ENCODE results near the gene AMFR. TPM values are rescaled to one million over a fixed set of nuclear protein-coding genes. Genes with fewer than 3 reads are reported as not detected.

The AMFR gene
- total RNA-seq, 1 donor from 2014 or later = 65.2 TPM

DNA sequence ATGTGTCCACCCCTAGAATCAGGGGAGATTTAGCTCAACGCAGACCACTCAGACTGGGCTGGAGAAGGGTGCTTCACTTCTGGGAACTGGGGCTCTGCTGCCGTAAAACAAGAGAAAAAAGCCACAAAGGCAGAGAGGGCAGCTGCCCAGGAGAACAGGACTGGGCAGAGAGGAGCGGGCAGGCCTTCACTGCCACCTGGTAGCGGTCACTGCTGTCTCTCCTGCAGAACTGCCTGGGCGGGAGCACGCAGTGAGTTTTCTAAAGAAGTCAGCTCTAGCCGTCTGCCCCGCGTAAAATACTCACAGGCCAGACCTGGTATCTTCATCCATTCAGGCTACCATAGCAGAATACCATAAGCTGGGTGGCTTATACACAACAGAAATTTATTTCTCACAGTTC lies 103.8 kb downstream of the AMFR start:
- no peaks in the 10 kb centered on the region for H3K27me3 ChIP-seq (ENCODE audit: low read depth)
- intact Hi-C loops (cut with micrococcal nuclease) = no loop called here
- H3K27ac ChIP-seq (replicated peaks) = no peak overlapping the region
- H3K4me1 ChIP-seq = peaks cover 6% of the 10 kb centered on the region
- TF ChIP-seq, protein P1, sequence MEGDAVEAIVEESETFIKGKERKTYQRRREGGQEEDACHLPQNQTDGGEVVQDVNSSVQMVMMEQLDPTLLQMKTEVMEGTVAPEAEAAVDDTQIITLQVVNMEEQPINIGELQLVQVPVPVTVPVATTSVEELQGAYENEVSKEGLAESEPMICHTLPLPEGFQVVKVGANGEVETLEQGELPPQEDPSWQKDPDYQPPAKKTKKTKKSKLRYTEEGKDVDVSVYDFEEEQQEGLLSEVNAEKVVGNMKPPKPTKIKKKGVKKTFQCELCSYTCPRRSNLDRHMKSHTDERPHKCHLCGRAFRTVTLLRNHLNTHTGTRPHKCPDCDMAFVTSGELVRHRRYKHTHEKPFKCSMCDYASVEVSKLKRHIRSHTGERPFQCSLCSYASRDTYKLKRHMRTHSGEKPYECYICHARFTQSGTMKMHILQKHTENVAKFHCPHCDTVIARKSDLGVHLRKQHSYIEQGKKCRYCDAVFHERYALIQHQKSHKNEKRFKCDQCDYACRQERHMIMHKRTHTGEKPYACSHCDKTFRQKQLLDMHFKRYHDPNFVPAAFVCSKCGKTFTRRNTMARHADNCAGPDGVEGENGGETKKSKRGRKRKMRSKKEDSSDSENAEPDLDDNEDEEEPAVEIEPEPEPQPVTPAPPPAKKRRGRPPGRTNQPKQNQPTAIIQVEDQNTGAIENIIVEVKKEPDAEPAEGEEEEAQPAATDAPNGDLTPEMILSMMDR (IDR thresholded peaks at IDR 0.05; ENCODE audit: borderline replicate concordance) = no peak
- H3K9me3 ChIP-seq (replicated peaks) = no peaks in the 10 kb centered on the region
- no peak overlapping the region for H3K4me3 ChIP-seq
- H3K36me3 ChIP-seq = no peaks in the 10 kb centered on the region
- no peak for DNase-seq

DNA sequence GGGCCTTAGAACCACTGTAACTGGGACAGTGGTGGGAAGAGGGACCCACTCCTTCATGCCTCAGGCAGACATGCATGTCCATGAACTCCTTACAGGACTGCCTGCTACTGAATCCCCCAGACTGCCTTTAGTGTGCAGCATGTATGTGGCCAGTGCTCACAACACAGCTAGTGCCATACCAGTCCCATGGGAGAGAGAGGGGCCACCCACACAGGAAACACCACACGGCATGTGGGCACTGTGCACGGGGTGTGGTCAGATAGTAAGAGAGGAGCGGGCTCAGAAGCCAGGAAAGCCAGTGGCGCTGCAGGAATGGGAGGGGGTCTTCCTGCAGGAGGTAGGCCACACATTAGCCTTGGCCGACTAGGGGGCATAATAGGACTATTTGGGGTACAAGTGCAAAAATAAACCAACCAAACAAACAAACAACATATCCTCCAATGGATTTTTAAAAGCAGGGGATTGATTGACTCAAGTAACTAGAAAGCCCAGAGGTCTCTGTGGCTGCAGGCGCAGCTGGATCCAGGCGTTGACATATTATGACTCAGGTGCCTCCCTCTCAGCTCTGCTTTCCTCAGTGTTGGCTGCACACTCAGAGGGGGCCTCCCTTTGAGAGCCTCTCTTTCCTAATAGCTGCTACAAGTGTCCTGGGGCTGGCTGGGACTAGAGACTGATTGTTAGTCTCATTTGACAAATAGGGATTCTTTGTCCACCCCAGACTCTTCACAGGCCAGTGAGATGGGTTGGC lies 104.4 kb downstream of the AMFR start:
- Histone ChIP-seq H3K36me3 (no peaks in the 10 kb centered on the region), H3K4me3 (no peak overlapping the region), H3K4me1 (peaks cover 6% of the 10 kb centered on the region), H3K27me3 (ENCODE audit: low read depth) (no peaks in the 10 kb centered on the region), H3K9me3 (replicated peaks) (no peaks in the 10 kb centered on the region), H3K27ac (replicated peaks) (no peak overlapping the region)
- TF ChIP-seq, protein P1 (IDR thresholded peaks at IDR 0.05; ENCODE audit: borderline replicate concordance) = no peak
- intact Hi-C loops (cut with micrococcal nuclease) = no loop called here
- no peak for DNase-seq

DNA sequence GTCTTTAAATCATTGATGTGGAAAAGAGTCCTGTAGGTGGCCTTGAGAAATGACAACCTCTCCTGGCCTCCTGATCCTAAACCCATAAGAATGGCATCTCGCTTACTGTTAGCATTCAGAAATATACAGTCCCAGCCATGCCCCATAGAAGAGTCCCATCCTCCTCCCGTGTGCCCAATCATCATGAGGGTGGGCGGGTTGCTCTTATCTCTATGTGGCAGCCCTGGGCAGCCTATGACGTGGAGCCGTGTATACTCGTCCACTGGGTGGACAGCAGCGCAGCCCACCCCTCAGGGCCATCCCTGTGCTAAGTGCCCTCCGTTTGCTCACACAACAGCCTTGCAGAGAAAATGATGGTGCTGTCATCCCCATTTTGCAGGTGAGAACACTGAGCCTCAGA lies 105.3 kb downstream of the AMFR start:
- TF ChIP-seq, protein P1 (IDR thresholded peaks at IDR 0.05; ENCODE audit: borderline replicate concordance) = no peak
- H3K4me3 ChIP-seq = no peak overlapping the region
- intact Hi-C loops (cut with micrococcal nuclease) = no loop called here
- no peaks in the 10 kb centered on the region for H3K9me3 ChIP-seq (replicated peaks)
- DNase-seq = no peak
- no peaks in the 10 kb centered on the region for H3K36me3 ChIP-seq
- H3K27me3 ChIP-seq (ENCODE audit: low read depth) = no peaks in the 10 kb centered on the region
- H3K27ac ChIP-seq (replicated peaks) = no peak overlapping the region
- H3K4me1 ChIP-seq = peaks cover 6% of the 10 kb centered on the region

DNA sequence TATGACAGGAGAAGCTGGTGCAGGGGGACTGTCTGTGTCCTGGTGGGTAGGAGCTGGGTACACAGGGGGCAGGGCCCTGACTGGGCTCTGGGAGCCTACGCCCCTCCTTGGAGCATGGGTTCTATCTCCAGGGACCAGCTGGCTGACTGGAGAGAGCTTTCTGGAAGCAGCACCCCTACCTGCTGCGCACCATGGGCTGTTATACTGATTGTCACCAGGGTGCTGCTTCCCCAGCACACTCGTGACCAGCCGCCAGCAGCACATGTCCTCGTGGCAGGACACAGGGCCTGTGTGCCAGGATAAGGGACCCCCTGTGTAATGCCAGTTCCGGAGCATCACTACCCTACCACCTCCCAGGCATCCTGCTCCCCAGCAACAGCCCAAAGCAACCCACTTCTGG lies 106.0 kb downstream of the AMFR start:
- Histone ChIP-seq H3K4me3 (no peak overlapping the region), H3K27ac (replicated peaks) (no peak overlapping the region), H3K36me3 (no peaks in the 10 kb centered on the region), H3K9me3 (replicated peaks) (no peaks in the 10 kb centered on the region), H3K27me3 (ENCODE audit: low read depth) (no peaks in the 10 kb centered on the region), H3K4me1 (peaks cover 6% of the 10 kb centered on the region)
- DNase-seq = no peak
- TF ChIP-seq, protein P1 (IDR thresholded peaks at IDR 0.05; ENCODE audit: borderline replicate concordance) = no peak
- intact Hi-C loops (cut with micrococcal nuclease) = loop anchor here (5.0 to 10.0 kb wide), 2 partner anchors 285 to 377 kb away; no protein-coding TSS in a partner anchor

DNA sequence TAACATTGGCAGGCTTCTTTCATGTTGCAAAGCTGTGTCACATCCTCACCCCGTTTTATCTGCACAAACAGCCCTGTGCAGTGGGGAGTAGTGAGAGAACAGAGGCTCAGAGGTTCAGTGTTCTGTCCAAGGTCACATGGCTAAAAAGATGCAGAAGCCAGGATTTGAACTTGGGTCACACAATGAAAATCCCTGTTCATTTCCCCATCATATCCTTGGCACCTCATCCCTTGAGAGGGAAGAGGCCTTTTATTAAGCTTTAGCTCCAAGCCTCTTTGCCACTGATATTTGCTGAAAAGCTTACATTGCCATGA lies 106.6 kb downstream of the AMFR start:
- Histone ChIP-seq H3K9me3 (replicated peaks) (no peaks in the 10 kb centered on the region), H3K36me3 (no peaks in the 10 kb centered on the region), H3K27me3 (ENCODE audit: low read depth) (no peaks in the 10 kb centered on the region), H3K4me1 (peaks cover 6% of the 10 kb centered on the region), H3K4me3 (no peak overlapping the region), H3K27ac (replicated peaks) (no peak overlapping the region)
- DNase-seq = no peak
- intact Hi-C loops (cut with micrococcal nuclease) = loop anchor here (5.0 to 10.0 kb wide), 2 partner anchors 284 to 376 kb away; no protein-coding TSS in a partner anchor
- TF ChIP-seq, protein P1 (IDR thresholded peaks at IDR 0.05; ENCODE audit: borderline replicate concordance) = no peak
